DND-41 (cell line): ENCODE results near the gene AKR7A2.

Experiments
- ATAC-seq: fragments of 200-7000 bp; cut with Tn5 transposase; 3 replicates; pipeline ENCODE4 v1.9.1; 2021; ENCODE audit warnings: low read depth; ENCODE audit not compliant: insufficient read depth
- DNase-seq: peaks from one replicate; pipeline ENCODE4 v3.0.0-alpha.2; 2020
- H2AFZ ChIP-seq: 2 replicates; pipeline ENCODE4 v1.6.0; 2012; ENCODE audit warnings: low read depth, low read length
- H3K27ac ChIP-seq: 2 replicates; pipeline ENCODE4 v1.5.1; 2012; ENCODE audit warnings: low read length, inconsistent platforms
- H3K27me3 ChIP-seq: fragments of 200-600 bp; sonication (generic); 2 replicates; pipeline ENCODE4 v1.6.0; 2012; ENCODE audit warnings: low read length, mild to moderate bottlenecking, inconsistent platforms; ENCODE audit not compliant: insufficient read depth, poor library complexity
- H3K36me3 ChIP-seq: 2 replicates; pipeline ENCODE4 v1.5.1; 2012; ENCODE audit warnings: low read length, inconsistent platforms; ENCODE audit not compliant: insufficient read depth
- H3K4me1 ChIP-seq: 2 replicates; pipeline ENCODE4 v1.5.1; 2012; ENCODE audit warnings: mild to moderate bottlenecking, low read length; ENCODE audit not compliant: insufficient read depth
- H3K4me2 ChIP-seq: 2 replicates; pipeline ENCODE4 v1.6.0; 2012; ENCODE audit warnings: mild to moderate bottlenecking, moderate library complexity, low read length, inconsistent platforms; ENCODE audit not compliant: insufficient read depth
- H3K4me3 ChIP-seq, 2 experiments: fragments of 200-600 bp in 1 of 2; shearing (Covaris generic) in 1 of 2; 2 replicates each; pipeline ENCODE4 v1.5.1; 2012 to 2016; ENCODE audit warnings: inconsistent platforms in 2 of 2, low read length in 2 of 2, mild to moderate bottlenecking in 2 of 2, low read depth in 1 of 2, moderate library complexity in 1 of 2
- H3K79me2 ChIP-seq: 2 replicates; pipeline ENCODE4 v1.6.0; 2012; ENCODE audit warnings: low read length, inconsistent platforms; ENCODE audit not compliant: insufficient read depth
- H3K9ac ChIP-seq: 2 replicates; pipeline ENCODE4 v1.6.0; 2012; ENCODE audit warnings: low read depth, mild to moderate bottlenecking, inconsistent platforms, low read length, moderate library complexity
- H3K9me3 ChIP-seq: 2 replicates; pipeline ENCODE4 v1.5.1; 2012; ENCODE audit warnings: low read length, moderate library complexity, mild to moderate bottlenecking, inconsistent platforms; ENCODE audit not compliant: insufficient read depth, severe bottlenecking
- H4K20me1 ChIP-seq: 2 replicates; pipeline ENCODE4 v1.6.0; 2012; ENCODE audit warnings: low read length; ENCODE audit not compliant: insufficient read depth
- EZH2 ChIP-seq: IDR thresholded peaks from 3 replicates; pipeline ENCODE4 v1.6.1; 2012; ENCODE audit warnings: borderline replicate concordance, low read depth, mild to moderate bottlenecking, moderate library complexity, low read length, inconsistent platforms; ENCODE audit not compliant: severe bottlenecking
- TF ChIP-seq, protein P1 (sequence below): IDR thresholded peaks from 2 replicates; pipeline ENCODE4 v1.5.1; 2012; ENCODE audit warnings: borderline replicate concordance, low read length, moderate library complexity, mild to moderate bottlenecking; ENCODE audit not compliant: poor library complexity, severe bottlenecking; ENCODE audit errors: extremely low read depth

AKR7A2 gene

DNA sequence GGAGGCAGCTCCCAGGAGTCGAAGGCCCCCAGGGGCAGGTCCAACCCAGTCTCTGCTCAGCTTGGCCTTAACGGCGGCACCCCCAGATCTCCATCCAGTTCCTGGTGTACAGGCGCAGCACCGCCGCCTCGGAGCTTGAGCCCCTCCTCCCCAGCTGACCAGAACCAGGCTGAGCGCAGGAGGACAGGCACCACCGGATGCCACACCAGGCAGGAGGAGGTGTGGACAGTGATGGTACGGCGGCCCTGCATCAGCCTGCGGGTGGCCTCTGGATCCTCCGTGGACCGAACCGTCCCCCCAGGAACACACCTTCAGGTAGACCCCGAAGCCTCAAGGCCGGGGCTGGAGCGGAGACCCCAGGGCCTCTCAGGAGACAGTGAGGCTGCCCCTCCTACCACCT, 16.5 kb upstream of the AKR7A2 start:
- Histone ChIP-seq H2AFZ (no peak overlapping the region), H3K36me3 (peaks cover 25% of the 10 kb centered on the region), H3K79me2 (no peaks in the 10 kb centered on the region), H3K4me1 (no peaks in the 10 kb centered on the region), H3K9ac (no peak overlapping the region), H3K27ac (no peak overlapping the region), H3K9me3 (no peaks in the 10 kb centered on the region), H4K20me1 (no peaks in the 10 kb centered on the region; the same call in 1 of the 2 replicates), H3K4me2 (no peak overlapping the region), H3K27me3 (no peaks in the 10 kb centered on the region), H3K4me3 (no peak overlapping the region)
- ATAC-seq (no peak), DNase-seq (no peak)
- TF ChIP-seq EZH2 = no peak
- TF ChIP-seq, protein P1, sequence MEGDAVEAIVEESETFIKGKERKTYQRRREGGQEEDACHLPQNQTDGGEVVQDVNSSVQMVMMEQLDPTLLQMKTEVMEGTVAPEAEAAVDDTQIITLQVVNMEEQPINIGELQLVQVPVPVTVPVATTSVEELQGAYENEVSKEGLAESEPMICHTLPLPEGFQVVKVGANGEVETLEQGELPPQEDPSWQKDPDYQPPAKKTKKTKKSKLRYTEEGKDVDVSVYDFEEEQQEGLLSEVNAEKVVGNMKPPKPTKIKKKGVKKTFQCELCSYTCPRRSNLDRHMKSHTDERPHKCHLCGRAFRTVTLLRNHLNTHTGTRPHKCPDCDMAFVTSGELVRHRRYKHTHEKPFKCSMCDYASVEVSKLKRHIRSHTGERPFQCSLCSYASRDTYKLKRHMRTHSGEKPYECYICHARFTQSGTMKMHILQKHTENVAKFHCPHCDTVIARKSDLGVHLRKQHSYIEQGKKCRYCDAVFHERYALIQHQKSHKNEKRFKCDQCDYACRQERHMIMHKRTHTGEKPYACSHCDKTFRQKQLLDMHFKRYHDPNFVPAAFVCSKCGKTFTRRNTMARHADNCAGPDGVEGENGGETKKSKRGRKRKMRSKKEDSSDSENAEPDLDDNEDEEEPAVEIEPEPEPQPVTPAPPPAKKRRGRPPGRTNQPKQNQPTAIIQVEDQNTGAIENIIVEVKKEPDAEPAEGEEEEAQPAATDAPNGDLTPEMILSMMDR = no peak

DNA sequence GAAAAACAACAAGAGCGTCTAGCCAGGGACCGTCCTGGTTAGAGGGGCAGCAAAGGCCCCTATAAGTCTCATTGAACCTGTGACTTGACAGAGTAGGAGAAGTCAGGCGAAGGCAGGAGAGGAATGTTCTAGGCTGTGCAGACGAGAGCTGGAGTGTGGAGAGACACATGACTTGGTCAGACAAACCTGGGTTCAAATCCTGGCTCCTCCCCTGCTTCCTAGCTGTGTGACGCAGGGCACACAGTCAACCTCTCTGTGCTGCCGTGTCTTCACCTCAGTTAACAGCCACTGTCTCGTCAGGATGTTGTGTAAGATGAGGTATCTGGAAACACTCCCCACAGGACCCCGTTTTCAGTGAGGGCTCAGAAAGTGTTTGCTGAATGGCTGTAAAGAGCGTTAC, 15.8 kb upstream of the AKR7A2 start:
- H3K4me1 ChIP-seq = no peaks in the 10 kb centered on the region
- no peak overlapping the region for H3K27ac ChIP-seq
- no peak overlapping the region for H3K4me2 ChIP-seq
- no peak for ATAC-seq
- peaks cover 25% of the 10 kb centered on the region for H3K36me3 ChIP-seq
- DNase-seq = no peak
- H3K27me3 ChIP-seq = no peaks in the 10 kb centered on the region
- no peaks in the 10 kb centered on the region; the same call in 1 of the 2 replicates for H4K20me1 ChIP-seq
- TF ChIP-seq, protein P1 = no peak
- TF ChIP-seq EZH2 = no peak
- no peaks in the 10 kb centered on the region for H3K79me2 ChIP-seq
- H3K9ac ChIP-seq = no peak overlapping the region
- no peaks in the 10 kb centered on the region for H3K9me3 ChIP-seq
- no peak overlapping the region for H2AFZ ChIP-seq
- H3K4me3 ChIP-seq = no peak overlapping the region

DNA sequence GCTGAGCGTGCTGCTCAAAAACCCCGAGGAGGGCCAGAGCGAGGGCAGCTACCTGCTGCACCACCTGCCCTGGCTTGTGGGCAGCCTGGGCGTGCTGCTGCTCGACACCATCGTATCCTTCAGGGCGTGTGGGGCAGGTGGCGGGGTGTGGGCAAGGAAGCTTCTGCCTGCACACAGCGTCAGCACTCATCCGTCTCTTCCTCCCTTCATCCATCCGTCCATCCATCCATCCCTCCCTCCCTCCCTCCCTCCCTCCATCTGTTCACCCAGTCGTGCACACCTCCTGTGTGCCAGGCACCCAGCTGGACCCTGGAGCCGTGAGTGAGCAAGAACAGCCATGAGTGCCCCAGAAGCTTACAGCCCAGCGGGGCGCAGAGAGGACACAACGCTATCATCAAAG, 15.4 kb upstream of the AKR7A2 start:
- peaks cover 25% of the 10 kb centered on the region for H3K36me3 ChIP-seq
- DNase-seq = no peak

DNA sequence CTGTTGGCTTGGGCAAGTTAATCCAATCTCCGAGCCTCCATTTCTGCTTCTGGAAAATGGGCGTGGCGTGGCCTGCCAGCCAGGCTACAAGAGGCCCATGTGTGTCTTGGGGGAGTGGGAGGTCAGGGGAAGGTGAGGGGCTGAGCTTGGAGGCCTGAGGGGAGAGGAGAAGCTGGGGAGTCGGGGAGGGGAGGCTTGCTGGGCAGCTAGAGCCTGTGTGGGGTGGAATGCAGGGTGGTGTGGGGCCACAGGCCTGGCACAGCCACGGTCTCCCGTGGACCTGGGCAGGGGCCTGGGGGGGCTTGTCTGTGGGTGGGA, 14.8 kb upstream of the AKR7A2 start:
- Histone ChIP-seq H3K27ac (no peak overlapping the region), H3K27me3 (no peaks in the 10 kb centered on the region), H3K36me3 (peaks cover 25% of the 10 kb centered on the region), H3K4me1 (no peaks in the 10 kb centered on the region), H2AFZ (no peak overlapping the region), H3K9ac (no peak overlapping the region), H4K20me1 (no peaks in the 10 kb centered on the region), H3K4me2 (no peak overlapping the region), H3K4me3 (no peak overlapping the region), H3K79me2 (no peaks in the 10 kb centered on the region), H3K9me3 (no peaks in the 10 kb centered on the region)
- ATAC-seq (no peak), DNase-seq (no peak)
- TF ChIP-seq, protein P1 = no peak
- no peak for TF ChIP-seq EZH2

More for the DNA sequence above, 15.4 kb upstream of the AKR7A2 start:
- H3K9me3 ChIP-seq = no peaks in the 10 kb centered on the region
- no peak overlapping the region for H3K27ac ChIP-seq
- H2AFZ ChIP-seq = no peak overlapping the region
- H3K4me2 ChIP-seq = no peak overlapping the region
- H4K20me1 ChIP-seq = no peaks in the 10 kb centered on the region; the same call in 1 of the 2 replicates
- no peaks in the 10 kb centered on the region for H3K79me2 ChIP-seq
- no peak for TF ChIP-seq EZH2
- H3K27me3 ChIP-seq = no peaks in the 10 kb centered on the region
- H3K4me1 ChIP-seq = no peaks in the 10 kb centered on the region
- H3K4me3 ChIP-seq = no peak overlapping the region
- no peak overlapping the region for H3K9ac ChIP-seq
- ATAC-seq = no peak
